Measurements from ENCODE around the gene ACAA2. TPM values are rescaled to one million over a fixed set of nuclear protein-coding genes. Genes with fewer than 3 reads are reported as not detected.
"Not testable (repeated sequence)": the region's sequence is repeated elsewhere in the genome, so short reads cannot be mapped to it uniquely, and the experiment has no call there.

The ACAA2 gene
- total RNA-seq, 1 donor from 2014 or later: 287 TPM

GRCh38 chr18:49798001-49798400, 15.3 kb downstream of the ACAA2 start:
- Histone ChIP-seq H3K4me3 (no peak overlapping the region), H3K36me3 (peaks cover 57% of the 10 kb centered on the region), H3K27ac (replicated peaks) (no peak overlapping the region), H3K4me1 (peaks cover 19% of the 10 kb centered on the region), H3K27me3 (ENCODE audit: low read depth) (no peaks in the 10 kb centered on the region), H3K9me3 (replicated peaks) (no peaks in the 10 kb centered on the region)
- TF ChIP-seq CTCF (IDR thresholded peaks at IDR 0.05; ENCODE audit: borderline replicate concordance): no peak
- no peak for DNase-seq
- intact Hi-C loops (cut with micrococcal nuclease): no loop called here

- Histone ChIP-seq H3K9me3 (replicated peaks) (no peaks in the 10 kb centered on the region), H3K4me3 (no peak overlapping the region), H3K36me3 (peaks cover 66% of the 10 kb centered on the region), H3K27ac (replicated peaks) (no peak overlapping the region), H3K4me1 (peaks cover 3% of the 10 kb centered on the region), H3K27me3 (ENCODE audit: low read depth) (no peaks in the 10 kb centered on the region)
- DNase-seq: no peak
- no peak for TF ChIP-seq CTCF (IDR thresholded peaks at IDR 0.05; ENCODE audit: borderline replicate concordance)
- intact Hi-C loops (cut with micrococcal nuclease): no loop called here
Observed at GRCh38 chr18:49795612-49796552, 17.5 kb downstream of the ACAA2 start.

- peaks cover 77% of the 10 kb centered on the region for H3K36me3 ChIP-seq
Observed at GRCh38 chr18:49794743-49795142, 18.6 kb downstream of the ACAA2 start.

GRCh38 chr18:49789560-49790134, 23.7 kb downstream of the ACAA2 start:
- peaks cover 97% of the 10 kb centered on the region for H3K36me3 ChIP-seq
- H3K9me3 ChIP-seq (replicated peaks); DNase-seq; H3K4me1 ChIP-seq; intact Hi-C loops (cut with micrococcal nuclease); H3K27ac ChIP-seq (replicated peaks); H3K4me3 ChIP-seq; H3K27me3 ChIP-seq (ENCODE audit: low read depth): not testable (repeated sequence)

More at GRCh38 chr18:49794743-49795142, 18.6 kb downstream of the ACAA2 start:
- no peaks in the 10 kb centered on the region for H3K9me3 ChIP-seq (replicated peaks)
- H3K4me1 ChIP-seq: no peaks in the 10 kb centered on the region
- no peak for DNase-seq
- no peak overlapping the region for H3K4me3 ChIP-seq
- no peak for TF ChIP-seq CTCF (IDR thresholded peaks at IDR 0.05; ENCODE audit: borderline replicate concordance)
- intact Hi-C loops (cut with micrococcal nuclease): no loop called here
- no peak overlapping the region for H3K27ac ChIP-seq (replicated peaks)
- no peaks in the 10 kb centered on the region for H3K27me3 ChIP-seq (ENCODE audit: low read depth)

GRCh38 chr18:49788327-49788898, 24.9 kb downstream of the ACAA2 start:
- Histone ChIP-seq H3K27me3 (ENCODE audit: low read depth) (no peaks in the 10 kb centered on the region), H3K27ac (replicated peaks) (no peak overlapping the region), H3K36me3 (peaks cover 90% of the 10 kb centered on the region), H3K4me3 (no peak overlapping the region), H3K9me3 (replicated peaks) (no peaks in the 10 kb centered on the region), H3K4me1 (peaks cover 9% of the 10 kb centered on the region)
- TF ChIP-seq CTCF (IDR thresholded peaks at IDR 0.05; ENCODE audit: borderline replicate concordance): no peak
- DNase-seq: no peak
- intact Hi-C loops (cut with micrococcal nuclease): no loop called here

Measured in left ventricle myocardium inferior (tissue), 1 donor.